Measurements from ENCODE around the gene FGGY.
"Not testable (repeated sequence)": the region's sequence is repeated elsewhere in the genome, so short reads cannot be mapped to it uniquely, and the experiment has no call there.

FGGY gene

GRCh38 chr1:59298710-59299346 lies 1.9 kb downstream of the FGGY start:
- H3K27me3 Mint-ChIP-seq = no peaks in the 10 kb centered on the region
- no peaks in the 10 kb centered on the region for H3K9me3 Mint-ChIP-seq
- peaks cover 11% of the 10 kb centered on the region for H3K4me1 Mint-ChIP-seq
- H3K4me3 Mint-ChIP-seq = no peak overlapping the region
- no peak overlapping the region for H3K27ac Mint-ChIP-seq
- H3K36me3 Mint-ChIP-seq = peaks cover 10% of the 10 kb centered on the region

GRCh38 chr1:59299670-59300069 lies 2.8 kb downstream of the FGGY start:
- Mint-ChIP-seq H3K36me3 (peaks cover 12% of the 10 kb centered on the region), H3K4me1 (peaks cover 11% of the 10 kb centered on the region)
- not testable (repeated sequence) for H3K9me3 Mint-ChIP-seq, H3K27ac Mint-ChIP-seq, H3K4me3 Mint-ChIP-seq, H3K27me3 Mint-ChIP-seq

GRCh38 chr1:59302297-59302696 lies 5.4 kb downstream of the FGGY start:
- H3K27me3 Mint-ChIP-seq = no peaks in the 10 kb centered on the region
- peaks cover 8% of the 10 kb centered on the region for H3K4me1 Mint-ChIP-seq
- peaks cover 12% of the 10 kb centered on the region for H3K9me3 Mint-ChIP-seq
- H3K4me3 Mint-ChIP-seq = no peak overlapping the region
- H3K36me3 Mint-ChIP-seq = peaks cover 27% of the 10 kb centered on the region
- H3K27ac Mint-ChIP-seq = no peak overlapping the region

- peaks cover 12% of the 10 kb centered on the region for H3K9me3 Mint-ChIP-seq
- no peak overlapping the region for H3K4me3 Mint-ChIP-seq
These were observed 6.0 kb downstream of the FGGY start for GRCh38 chr1:59302871-59303270.

GRCh38 chr1:59305188-59305587 lies 8.3 kb downstream of the FGGY start:
- Mint-ChIP-seq H3K27me3 (no peaks in the 10 kb centered on the region), H3K4me1 (no peaks in the 10 kb centered on the region), H3K9me3 (peaks cover 12% of the 10 kb centered on the region), H3K36me3 (peaks cover 26% of the 10 kb centered on the region), H3K4me3 (no peak overlapping the region), H3K27ac (no peak overlapping the region)

More at GRCh38 chr1:59302871-59303270, 6.0 kb downstream of the FGGY start:
- H3K4me1 Mint-ChIP-seq = peaks cover 3% of the 10 kb centered on the region
- H3K27me3 Mint-ChIP-seq = no peaks in the 10 kb centered on the region
- peaks cover 27% of the 10 kb centered on the region for H3K36me3 Mint-ChIP-seq
- H3K27ac Mint-ChIP-seq = no peak overlapping the region

GRCh38 chr1:59307591-59307990 lies 10.7 kb downstream of the FGGY start:
- no peaks in the 10 kb centered on the region for H3K4me1 Mint-ChIP-seq
- no peaks in the 10 kb centered on the region for H3K27me3 Mint-ChIP-seq
- peaks cover 21% of the 10 kb centered on the region for H3K36me3 Mint-ChIP-seq
- H3K9me3 Mint-ChIP-seq = peaks cover 12% of the 10 kb centered on the region
- H3K27ac Mint-ChIP-seq = no peak overlapping the region
- no peak overlapping the region for H3K4me3 Mint-ChIP-seq

GRCh38 chr1:59308839-59309238 lies 11.9 kb downstream of the FGGY start:
- H3K9me3 Mint-ChIP-seq = peaks cover 12% of the 10 kb centered on the region
- H3K36me3 Mint-ChIP-seq = peaks cover 18% of the 10 kb centered on the region
- H3K4me1 Mint-ChIP-seq = no peaks in the 10 kb centered on the region
- H3K4me3 Mint-ChIP-seq = no peak overlapping the region
- no peaks in the 10 kb centered on the region for H3K27me3 Mint-ChIP-seq
- H3K27ac Mint-ChIP-seq = no peak overlapping the region

- Mint-ChIP-seq H3K36me3 (peaks cover 17% of the 10 kb centered on the region), H3K4me1 (no peaks in the 10 kb centered on the region), H3K4me3 (no peak overlapping the region), H3K9me3 (peaks cover 8% of the 10 kb centered on the region), H3K27me3 (no peaks in the 10 kb centered on the region), H3K27ac (no peak overlapping the region)
These were observed 12.5 kb downstream of the FGGY start for GRCh38 chr1:59309392-59309791.

- no peak overlapping the region for H3K4me3 Mint-ChIP-seq
- no peak overlapping the region for H3K27ac Mint-ChIP-seq
- H3K27me3 Mint-ChIP-seq = no peaks in the 10 kb centered on the region
- H3K9me3 Mint-ChIP-seq = peaks cover 2% of the 10 kb centered on the region
- peaks cover 16% of the 10 kb centered on the region for H3K36me3 Mint-ChIP-seq
- no peaks in the 10 kb centered on the region for H3K4me1 Mint-ChIP-seq
These were observed 13.1 kb downstream of the FGGY start for GRCh38 chr1:59309795-59310548.

GRCh38 chr1:59310549-59311250 lies 13.8 kb downstream of the FGGY start:
- Mint-ChIP-seq H3K9me3 (no peaks in the 10 kb centered on the region), H3K4me3 (no peak overlapping the region), H3K4me1 (no peaks in the 10 kb centered on the region), H3K36me3 (peaks cover 10% of the 10 kb centered on the region), H3K27ac (no peak overlapping the region), H3K27me3 (no peaks in the 10 kb centered on the region)

GRCh38 chr1:59314776-59315528 lies 18.1 kb downstream of the FGGY start:
- no peaks in the 10 kb centered on the region for H3K4me1 Mint-ChIP-seq
- no peaks in the 10 kb centered on the region for H3K27me3 Mint-ChIP-seq
- no peak overlapping the region for H3K4me3 Mint-ChIP-seq
- H3K36me3 Mint-ChIP-seq = peaks cover 1% of the 10 kb centered on the region
- H3K27ac Mint-ChIP-seq = no peak overlapping the region
- H3K9me3 Mint-ChIP-seq = no peaks in the 10 kb centered on the region

GRCh38 chr1:59315529-59316463 lies 18.9 kb downstream of the FGGY start:
- Mint-ChIP-seq H3K4me1 (no peaks in the 10 kb centered on the region), H3K36me3 (peaks cover 1% of the 10 kb centered on the region), H3K27me3 (no peaks in the 10 kb centered on the region), H3K9me3 (no peaks in the 10 kb centered on the region), H3K4me3 (no peak overlapping the region), H3K27ac (no peak overlapping the region)

GRCh38 chr1:59316497-59317128 lies 19.7 kb downstream of the FGGY start:
- Mint-ChIP-seq H3K36me3 (peaks cover 1% of the 10 kb centered on the region), H3K4me1 (no peaks in the 10 kb centered on the region), H3K27me3 (no peaks in the 10 kb centered on the region), H3K4me3 (peak overlapping the region; percentile 9), H3K9me3 (no peaks in the 10 kb centered on the region), H3K27ac (no peak overlapping the region)

- no peak overlapping the region for H3K4me3 Mint-ChIP-seq
- no peaks in the 10 kb centered on the region for H3K9me3 Mint-ChIP-seq
- H3K27ac Mint-ChIP-seq = no peak overlapping the region
- H3K36me3 Mint-ChIP-seq = peaks cover 2% of the 10 kb centered on the region
- H3K27me3 Mint-ChIP-seq = no peaks in the 10 kb centered on the region
- no peaks in the 10 kb centered on the region for H3K4me1 Mint-ChIP-seq
These were observed 20.4 kb downstream of the FGGY start for GRCh38 chr1:59317343-59317742.

All from activated naive CD4-positive, alpha-beta T cell treated with anti-CD3 and anti-CD28 coated beads, Interleukin-2, amount 50 U/mL, for 24 hours (primary cell).